Ovary (tissue), 3 donors: ENCODE measurements around the gene SDHAF1.

Experiments
- CTCF ChIP-seq, 3 donors: fragments of 450-650 bp in 2 of 3; fragments of 200-600 bp in 1 of 3; IDR thresholded peaks; one replicate each; pipeline versions ENCODE4 v1.5.1 to v1.8.0; 2016 to 2022; ENCODE audit warnings: antibody characterized with exemption in 3 of 3, mild to moderate bottlenecking in 1 of 3
- POLR2A ChIP-seq: fragments of 450-650 bp; IDR thresholded peaks from one replicate; pipeline ENCODE4 v1.6.1; 2017; ENCODE audit warnings: antibody characterized with exemption, mild to moderate bottlenecking, moderate library complexity
- donor health status: DM: no; HTN: no; CAD: no.

GRCh38 chr19:36025541-36025940 lies 30.6 kb downstream of the SDHAF1 start:
- TF ChIP-seq CTCF (IDR thresholded peaks at IDR 0.05) (no peak), POLR2A (no peak)
